ENCODE data around the gene BAIAP2.

Gene BAIAP2

GRCh38 chr17:81128774-81129173 lies 93.8 kb downstream of the BAIAP2 start:
- no peak for DNase-seq

GRCh38 chr17:81129289-81129688 lies 94.3 kb downstream of the BAIAP2 start:
- no peak for DNase-seq

- DNase-seq = no peak
These were observed 94.9 kb downstream of the BAIAP2 start for GRCh38 chr17:81129711-81130367.

- DNase-seq = no peak
These were observed 95.7 kb downstream of the BAIAP2 start for GRCh38 chr17:81130385-81131361.

- no peak for DNase-seq
These were observed 96.7 kb downstream of the BAIAP2 start for GRCh38 chr17:81131486-81132196.

GRCh38 chr17:81132197-81132540 lies 97.2 kb downstream of the BAIAP2 start:
- DNase-seq = no peak

- DNase-seq = no peak
These were observed 98.1 kb downstream of the BAIAP2 start for GRCh38 chr17:81132770-81133723.

GRCh38 chr17:81134064-81134781 lies 99.3 kb downstream of the BAIAP2 start:
- DNase-seq = no peak

- no peak for DNase-seq
These were observed 100.7 kb downstream of the BAIAP2 start for GRCh38 chr17:81135505-81136278.

- no peak for DNase-seq
These were observed 101.4 kb downstream of the BAIAP2 start for GRCh38 chr17:81136366-81136765.

- DNase-seq = no peak
These were observed 102.3 kb downstream of the BAIAP2 start for GRCh38 chr17:81137248-81137647.

- no peak for DNase-seq
These were observed 103.1 kb downstream of the BAIAP2 start for GRCh38 chr17:81138083-81138482.

- DNase-seq = no peak
These were observed 103.5 kb downstream of the BAIAP2 start for GRCh38 chr17:81138500-81138899.

- DNase-seq = no peak
These were observed 104.5 kb downstream of the BAIAP2 start for GRCh38 chr17:81139428-81139827.

GRCh38 chr17:81140018-81140417 lies 105.1 kb downstream of the BAIAP2 start:
- no peak for DNase-seq

GRCh38 chr17:81140695-81141094 lies 105.7 kb downstream of the BAIAP2 start:
- no peak for DNase-seq

GRCh38 chr17:81142301-81143199 lies 107.6 kb downstream of the BAIAP2 start:
- DNase-seq = peak; percentile 72

GRCh38 chr17:81143200-81143527 lies 108.2 kb downstream of the BAIAP2 start:
- DNase-seq = no peak

GRCh38 chr17:81143717-81144422 lies 108.9 kb downstream of the BAIAP2 start:
- DNase-seq = no peak

Data from CD4-positive, alpha-beta T cell treated with Interleukin-17A for 4 hours (primary cell).